CD4-positive, alpha-beta T cell treated with Interleukin-15 for 4 hours (primary cell): ENCODE results near the gene PRSS2.

Experiments
- DNase-seq: peaks from one replicate; pipeline ENCODE4 v3.0.0-alpha.2; 2020; ENCODE audit warnings: low spot score

The PRSS2 gene

GRCh38 chr7:142787034-142787768 is 16.4 kb downstream of the PRSS2 start:
- no peak for DNase-seq

DNA sequence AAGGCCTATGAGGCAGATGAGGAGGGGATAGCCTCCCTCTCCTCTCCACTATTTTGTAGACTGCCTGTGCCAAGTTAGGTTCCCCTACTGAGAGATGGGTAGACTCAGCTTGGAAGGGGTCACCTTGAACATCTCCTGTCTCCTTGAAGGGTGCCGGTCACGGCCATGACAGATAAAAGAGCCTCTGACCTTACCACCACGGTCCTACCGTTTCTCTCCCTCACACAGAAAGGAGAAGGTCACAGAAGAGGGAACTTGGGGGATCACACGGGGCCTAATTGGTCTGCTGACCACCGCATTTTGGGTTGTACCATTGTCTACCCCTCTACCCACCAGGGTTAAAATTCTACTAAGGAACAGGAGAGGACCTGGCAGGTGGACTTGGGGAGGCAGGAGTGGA is 17.0 kb downstream of the PRSS2 start:
- DNase-seq, result no peak

DNA sequence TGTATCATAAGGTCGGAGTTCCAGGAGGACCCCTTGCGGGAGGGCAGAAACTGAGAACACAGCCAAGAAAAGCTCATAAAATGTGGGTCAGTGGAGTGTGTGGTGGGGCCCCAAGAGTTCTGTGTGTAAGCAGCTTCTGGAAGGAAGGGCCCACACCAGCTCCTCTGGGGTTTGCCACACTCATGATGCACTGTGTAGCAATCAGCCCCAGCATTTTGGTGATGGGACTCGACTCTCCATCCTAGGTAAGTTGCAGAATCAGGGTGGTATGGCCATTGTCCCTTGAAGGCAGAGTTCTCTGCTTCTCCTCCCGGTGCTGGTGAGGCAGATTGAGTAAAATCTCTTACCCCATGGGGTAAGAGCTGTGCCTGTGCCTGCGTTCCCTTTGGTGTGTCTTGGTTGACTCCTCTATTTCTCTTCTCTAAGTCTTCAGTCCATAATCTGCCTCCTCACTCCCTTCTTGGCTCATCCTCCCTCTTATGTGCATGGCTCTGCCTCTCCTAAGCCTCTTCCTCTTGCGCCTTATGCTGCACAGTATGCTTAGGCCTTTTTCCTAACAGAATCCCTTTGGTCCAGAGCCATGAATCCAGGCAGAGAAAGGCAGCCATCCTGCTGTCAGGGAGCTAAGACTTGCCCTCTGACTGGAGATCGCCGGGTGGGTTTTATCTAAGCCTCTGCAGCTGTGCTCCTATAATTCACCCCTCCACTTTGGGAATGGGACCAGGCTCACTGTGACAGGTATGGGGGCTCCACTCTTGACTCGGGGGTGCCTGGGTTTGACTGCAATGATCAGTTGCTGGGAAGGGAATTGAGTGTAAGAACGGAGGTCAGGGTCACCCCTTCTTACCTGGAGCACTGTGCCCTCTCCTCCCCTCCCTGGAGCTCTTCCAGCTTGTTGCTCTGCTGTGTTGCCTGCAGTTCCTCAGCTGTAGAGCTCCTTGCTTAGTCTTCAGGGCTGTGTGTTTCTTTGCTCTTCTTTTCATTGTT is 17.8 kb downstream of the PRSS2 start:
- peak; percentile 24 for DNase-seq

GRCh38 chr7:142789441-142789840 is 18.7 kb downstream of the PRSS2 start:
- peak; percentile 28 for DNase-seq

GRCh38 chr7:142790056-142790455 is 19.3 kb downstream of the PRSS2 start:
- peak; percentile 10 for DNase-seq

GRCh38 chr7:142790555-142790954 is 19.8 kb downstream of the PRSS2 start:
- DNase-seq, result no peak

DNA sequence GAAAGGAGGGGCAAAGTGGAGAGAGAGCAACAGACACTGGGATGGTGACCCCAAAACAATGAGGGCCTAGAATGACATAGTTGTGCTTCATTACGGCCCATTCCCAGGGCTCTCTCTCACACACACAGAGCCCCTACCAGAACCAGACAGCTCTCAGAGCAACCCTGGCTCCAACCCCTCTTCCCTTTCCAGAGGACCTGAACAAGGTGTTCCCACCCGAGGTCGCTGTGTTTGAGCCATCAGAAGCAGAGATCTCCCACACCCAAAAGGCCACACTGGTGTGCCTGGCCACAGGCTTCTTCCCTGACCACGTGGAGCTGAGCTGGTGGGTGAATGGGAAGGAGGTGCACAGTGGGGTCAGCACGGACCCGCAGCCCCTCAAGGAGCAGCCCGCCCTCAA is 20.7 kb downstream of the PRSS2 start:
- no peak for DNase-seq

- DNase-seq, result no peak
Measured at GRCh38 chr7:142792129-142792528, 21.4 kb downstream of the PRSS2 start.

DNA sequence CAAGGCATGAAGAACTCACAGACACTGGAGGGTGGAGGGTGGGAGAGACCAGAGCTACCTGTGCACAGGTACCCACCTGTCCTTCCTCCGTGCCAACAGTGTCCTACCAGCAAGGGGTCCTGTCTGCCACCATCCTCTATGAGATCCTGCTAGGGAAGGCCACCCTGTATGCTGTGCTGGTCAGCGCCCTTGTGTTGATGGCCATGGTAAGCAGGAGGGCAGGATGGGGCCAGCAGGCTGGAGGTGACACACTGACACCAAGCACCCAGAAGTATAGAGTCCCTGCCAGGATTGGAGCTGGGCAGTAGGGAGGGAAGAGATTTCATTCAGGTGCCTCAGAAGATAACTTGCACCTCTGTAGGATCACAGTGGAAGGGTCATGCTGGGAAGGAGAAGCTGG is 21.8 kb downstream of the PRSS2 start:
- no peak for DNase-seq

DNA sequence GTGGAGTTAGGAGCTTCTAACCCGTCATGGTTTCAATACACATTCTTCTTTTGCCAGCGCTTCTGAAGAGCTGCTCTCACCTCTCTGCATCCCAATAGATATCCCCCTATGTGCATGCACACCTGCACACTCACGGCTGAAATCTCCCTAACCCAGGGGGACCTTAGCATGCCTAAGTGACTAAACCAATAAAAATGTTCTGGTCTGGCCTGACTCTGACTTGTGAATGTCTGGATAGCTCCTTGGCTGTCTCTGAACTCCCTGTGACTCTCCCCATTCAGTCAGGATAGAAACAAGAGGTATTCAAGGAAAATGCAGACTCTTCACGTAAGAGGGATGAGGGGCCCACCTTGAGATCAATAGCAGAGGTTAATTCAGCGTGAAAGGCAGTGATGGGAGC is 22.4 kb downstream of the PRSS2 start:
- DNase-seq, result no peak

DNA sequence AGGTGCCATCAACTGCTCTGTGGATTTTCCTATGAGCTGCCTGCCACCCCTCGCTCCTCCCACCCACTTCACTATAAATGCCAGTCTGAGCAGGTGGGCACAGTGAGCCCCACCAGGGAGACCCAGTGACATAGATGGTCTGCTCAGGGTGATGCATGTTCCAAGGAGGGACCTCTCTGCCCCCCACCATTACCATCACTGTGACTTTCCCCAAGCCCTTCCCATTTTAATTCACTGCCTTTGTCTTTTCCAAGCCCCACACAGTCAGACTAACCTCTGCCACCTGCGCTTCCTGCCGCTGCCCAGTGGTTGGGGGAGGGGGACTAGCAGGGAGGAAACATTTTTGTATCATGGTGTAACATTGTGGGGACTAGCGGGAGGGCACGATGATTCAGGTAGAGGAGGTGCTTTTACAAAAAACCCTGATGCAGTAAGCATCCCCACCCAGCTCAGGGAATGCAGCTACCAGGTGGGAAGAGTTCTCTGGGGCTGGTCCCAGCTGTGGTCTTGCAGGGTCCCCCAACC is 24.6 kb downstream of the PRSS2 start:
- DNase-seq, result peak; percentile 64

DNA sequence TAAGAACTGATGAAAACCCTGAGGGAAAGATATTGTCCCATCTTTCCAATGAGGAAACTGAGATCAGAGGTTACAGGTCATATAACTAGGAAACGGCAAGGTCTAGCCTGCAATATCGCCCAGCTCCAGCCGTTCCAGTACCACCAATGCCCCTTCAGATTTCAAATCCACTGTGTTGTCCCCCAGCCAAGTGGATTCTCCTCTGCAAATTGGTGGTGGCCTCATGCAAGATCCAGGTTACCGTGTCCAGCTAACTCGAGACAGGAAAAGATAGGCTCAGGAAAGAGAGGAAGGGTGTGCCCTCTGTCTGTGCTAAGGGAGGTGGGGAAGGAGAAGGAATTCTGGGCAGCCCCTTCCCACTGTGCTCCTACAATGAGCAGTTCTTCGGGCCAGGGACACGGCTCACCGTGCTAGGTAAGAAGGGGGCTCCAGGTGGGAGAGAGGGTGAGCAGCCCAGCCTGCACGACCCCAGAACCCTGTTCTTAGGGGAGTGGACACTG is 25.3 kb downstream of the PRSS2 start:
- no peak for DNase-seq

DNA sequence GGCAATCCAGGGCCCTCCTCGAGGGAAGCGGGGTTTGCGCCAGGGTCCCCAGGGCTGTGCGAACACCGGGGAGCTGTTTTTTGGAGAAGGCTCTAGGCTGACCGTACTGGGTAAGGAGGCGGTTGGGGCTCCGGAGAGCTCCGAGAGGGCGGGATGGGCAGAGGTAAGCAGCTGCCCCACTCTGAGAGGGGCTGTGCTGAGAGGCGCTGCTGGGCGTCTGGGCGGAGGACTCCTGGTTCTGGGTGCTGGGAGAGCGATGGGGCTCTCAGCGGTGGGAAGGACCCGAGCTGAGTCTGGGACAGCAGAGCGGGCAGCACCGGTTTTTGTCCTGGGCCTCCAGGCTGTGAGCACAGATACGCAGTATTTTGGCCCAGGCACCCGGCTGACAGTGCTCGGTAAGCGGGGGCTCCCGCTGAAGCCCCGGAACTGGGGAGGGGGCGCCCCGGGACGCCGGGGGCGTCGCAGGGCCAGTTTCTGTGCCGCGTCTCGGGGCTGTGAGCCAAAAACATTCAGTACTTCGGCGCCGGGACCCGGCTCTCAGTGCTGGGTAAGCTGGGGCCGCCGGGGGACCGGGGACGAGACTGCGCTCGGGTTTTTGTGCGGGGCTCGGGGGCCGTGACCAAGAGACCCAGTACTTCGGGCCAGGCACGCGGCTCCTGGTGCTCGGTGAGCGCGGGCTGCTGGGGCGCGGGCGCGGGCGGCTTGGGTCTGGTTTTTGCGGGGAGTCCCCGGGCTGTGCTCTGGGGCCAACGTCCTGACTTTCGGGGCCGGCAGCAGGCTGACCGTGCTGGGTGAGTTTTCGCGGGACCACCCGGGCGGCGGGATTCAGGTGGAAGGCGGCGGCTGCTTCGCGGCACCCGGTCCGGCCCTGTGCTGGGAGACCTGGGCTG is 26.0 kb downstream of the PRSS2 start:
- no peak for DNase-seq

- peak; percentile 45 for DNase-seq
Measured at GRCh38 chr7:142797391-142798377, 26.9 kb downstream of the PRSS2 start.

DNA sequence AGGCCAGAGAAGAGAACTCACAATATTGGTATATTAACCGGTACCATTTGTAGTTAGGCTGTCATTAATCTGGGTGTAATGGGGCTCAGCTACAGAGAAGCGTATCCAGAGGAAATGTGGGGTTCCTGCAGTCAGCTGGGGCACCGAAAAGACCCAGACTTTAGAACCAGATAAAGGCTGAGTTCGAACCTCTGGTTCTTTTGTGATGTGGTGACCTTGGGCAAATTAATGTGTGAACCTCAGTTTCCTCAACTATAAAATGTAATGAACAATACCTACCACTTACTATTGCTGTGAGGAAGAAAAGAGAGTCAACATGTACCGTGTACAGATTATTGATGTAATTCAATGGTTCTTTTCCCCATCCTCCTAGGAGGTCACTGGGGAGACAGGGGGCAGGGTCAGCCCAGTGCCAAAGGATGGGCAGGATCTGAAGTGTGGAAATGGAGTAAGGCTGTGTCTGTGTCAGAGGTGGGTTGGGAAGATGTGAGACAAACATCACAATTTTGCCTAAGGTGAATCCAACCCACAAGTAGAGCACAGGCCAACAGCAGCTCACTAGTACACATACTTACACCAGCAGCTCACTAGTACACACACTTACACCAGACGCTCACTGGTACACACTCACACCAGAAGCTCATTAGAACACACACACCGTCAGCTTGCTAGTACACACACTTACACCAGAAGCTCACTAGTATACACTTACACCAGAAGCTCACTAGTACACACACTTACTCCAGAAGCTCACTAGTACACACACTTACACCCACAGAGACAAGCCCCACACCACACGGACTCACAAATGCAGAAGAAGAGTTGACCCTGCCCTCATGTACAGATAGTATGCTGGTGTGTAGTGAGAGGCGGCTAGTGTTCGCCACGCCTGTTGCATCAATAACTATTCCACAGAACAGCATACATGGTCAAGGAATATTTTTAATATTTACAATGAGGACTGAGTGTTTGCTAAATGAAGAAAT is 28.0 kb downstream of the PRSS2 start:
- DNase-seq, result peak; percentile 57

GRCh38 chr7:142799437-142799835 is 28.7 kb downstream of the PRSS2 start:
- DNase-seq, result no peak

DNA sequence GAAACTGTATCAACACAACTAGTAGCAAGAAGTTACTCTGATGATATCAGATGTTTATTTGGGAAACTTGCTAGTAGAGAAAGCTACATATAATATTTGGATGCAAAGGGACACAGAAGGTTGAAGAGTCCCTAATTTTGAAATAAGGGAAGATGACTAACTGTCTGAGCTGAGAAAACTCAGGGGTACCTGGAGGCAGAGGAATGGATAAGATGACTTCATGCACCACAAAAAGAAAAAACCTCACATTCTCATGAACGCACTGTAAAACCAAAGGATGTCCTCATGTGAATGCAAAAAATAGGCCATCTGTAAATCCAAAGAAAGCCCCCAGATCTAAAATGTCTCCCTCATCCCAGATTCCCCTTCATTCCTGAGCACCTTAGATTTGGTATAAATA is 29.3 kb downstream of the PRSS2 start:
- DNase-seq, result peak; percentile 57

DNA sequence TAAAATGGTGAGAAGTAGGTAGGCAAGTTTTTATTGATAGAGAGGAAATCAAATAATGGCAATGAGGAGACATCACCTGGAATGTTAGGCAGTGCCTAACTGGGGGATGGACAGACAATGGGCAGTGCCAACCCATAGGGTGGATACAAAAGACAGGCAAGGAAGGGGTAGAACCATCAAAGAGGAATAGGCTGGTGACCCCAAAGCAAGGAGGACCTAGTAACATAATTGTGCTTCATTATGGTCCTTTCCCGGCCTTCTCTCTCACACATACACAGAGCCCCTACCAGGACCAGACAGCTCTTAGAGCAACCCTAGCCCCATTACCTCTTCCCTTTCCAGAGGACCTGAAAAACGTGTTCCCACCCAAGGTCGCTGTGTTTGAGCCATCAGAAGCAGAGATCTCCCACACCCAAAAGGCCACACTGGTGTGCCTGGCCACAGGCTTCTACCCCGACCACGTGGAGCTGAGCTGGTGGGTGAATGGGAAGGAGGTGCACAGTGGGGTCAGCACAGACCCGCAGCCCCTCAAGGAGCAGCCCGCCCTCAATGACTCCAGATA is 30.0 kb downstream of the PRSS2 start:
- DNase-seq, result no peak
